GM06990 (cell line): ENCODE measurements around the gene ADSS1.

Source experiments
- DNase-seq: peaks from one replicate; pipeline ENCODE4 v3.0.0-alpha.2; 2011; ENCODE audit not compliant: insufficient read length; ENCODE audit errors: extremely low read depth
- H3K27me3 ChIP-seq: replicated peaks from 2 replicates; pipeline ENCODE4 v1.6.0; 2011; ENCODE audit warnings: low read length; ENCODE audit not compliant: control insufficient read depth, insufficient read depth
- H3K36me3 ChIP-seq: 2 replicates; pipeline ENCODE4 v1.5.1; 2011; ENCODE audit warnings: low read length; ENCODE audit not compliant: control insufficient read depth, insufficient read depth
- H3K4me3 ChIP-seq: replicated peaks from 2 replicates; pipeline ENCODE4 v1.5.1; 2011; ENCODE audit warnings: low read depth, mild to moderate bottlenecking, control low read depth, low read length
- TF ChIP-seq, protein P1 (sequence below): IDR thresholded peaks from 2 replicates; pipeline ENCODE4 v1.5.1; 2011; ENCODE audit warnings: low read length, control low read depth, mild to moderate bottlenecking, inconsistent platforms; ENCODE audit not compliant: insufficient read depth, poor library complexity, severe bottlenecking

ADSS1 gene

GRCh38 chr14:104792945-104793702 lies 69.1 kb downstream of the ADSS1 start:
- H3K36me3 ChIP-seq: peaks cover 18% of the 10 kb centered on the region
- 0 out of 2 replicates have a peak, but pooled peaks cover 1% of the 10 kb centered on the region for H3K27me3 ChIP-seq
- no peak overlapping the region for H3K4me3 ChIP-seq
- TF ChIP-seq, protein P1, sequence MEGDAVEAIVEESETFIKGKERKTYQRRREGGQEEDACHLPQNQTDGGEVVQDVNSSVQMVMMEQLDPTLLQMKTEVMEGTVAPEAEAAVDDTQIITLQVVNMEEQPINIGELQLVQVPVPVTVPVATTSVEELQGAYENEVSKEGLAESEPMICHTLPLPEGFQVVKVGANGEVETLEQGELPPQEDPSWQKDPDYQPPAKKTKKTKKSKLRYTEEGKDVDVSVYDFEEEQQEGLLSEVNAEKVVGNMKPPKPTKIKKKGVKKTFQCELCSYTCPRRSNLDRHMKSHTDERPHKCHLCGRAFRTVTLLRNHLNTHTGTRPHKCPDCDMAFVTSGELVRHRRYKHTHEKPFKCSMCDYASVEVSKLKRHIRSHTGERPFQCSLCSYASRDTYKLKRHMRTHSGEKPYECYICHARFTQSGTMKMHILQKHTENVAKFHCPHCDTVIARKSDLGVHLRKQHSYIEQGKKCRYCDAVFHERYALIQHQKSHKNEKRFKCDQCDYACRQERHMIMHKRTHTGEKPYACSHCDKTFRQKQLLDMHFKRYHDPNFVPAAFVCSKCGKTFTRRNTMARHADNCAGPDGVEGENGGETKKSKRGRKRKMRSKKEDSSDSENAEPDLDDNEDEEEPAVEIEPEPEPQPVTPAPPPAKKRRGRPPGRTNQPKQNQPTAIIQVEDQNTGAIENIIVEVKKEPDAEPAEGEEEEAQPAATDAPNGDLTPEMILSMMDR: no peak
- DNase-seq: no peak

DNA sequence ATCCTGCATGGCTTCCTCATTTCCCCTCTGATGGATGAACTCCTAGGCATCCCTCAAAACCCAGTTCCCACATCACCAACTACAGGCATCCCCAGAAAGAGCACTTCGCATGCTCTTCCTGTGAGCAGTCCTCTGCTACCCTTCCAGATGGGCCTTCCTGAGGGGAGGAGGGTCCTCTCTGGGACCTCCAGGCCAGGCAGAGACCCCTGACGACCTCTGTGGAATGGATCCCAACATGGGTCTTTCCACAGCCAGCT lies 69.6 kb downstream of the ADSS1 start:
- TF ChIP-seq, protein P1: no peak
- H3K27me3 ChIP-seq: peaks cover 1% of the 10 kb centered on the region; the same call in 1 of the 2 replicates
- no peak overlapping the region; the same call in 1 of the 2 replicates for H3K4me3 ChIP-seq
- DNase-seq: no peak
- H3K36me3 ChIP-seq: peaks cover 18% of the 10 kb centered on the region

GRCh38 chr14:104794099-104794498 lies 70.1 kb downstream of the ADSS1 start:
- peaks cover 18% of the 10 kb centered on the region for H3K36me3 ChIP-seq
- H3K4me3 ChIP-seq: peak overlapping the region; percentile 81
- DNase-seq: peak; percentile 66
- TF ChIP-seq, protein P1: no peak
- peaks cover 1% of the 10 kb centered on the region; the same call in 1 of the 2 replicates for H3K27me3 ChIP-seq

DNA sequence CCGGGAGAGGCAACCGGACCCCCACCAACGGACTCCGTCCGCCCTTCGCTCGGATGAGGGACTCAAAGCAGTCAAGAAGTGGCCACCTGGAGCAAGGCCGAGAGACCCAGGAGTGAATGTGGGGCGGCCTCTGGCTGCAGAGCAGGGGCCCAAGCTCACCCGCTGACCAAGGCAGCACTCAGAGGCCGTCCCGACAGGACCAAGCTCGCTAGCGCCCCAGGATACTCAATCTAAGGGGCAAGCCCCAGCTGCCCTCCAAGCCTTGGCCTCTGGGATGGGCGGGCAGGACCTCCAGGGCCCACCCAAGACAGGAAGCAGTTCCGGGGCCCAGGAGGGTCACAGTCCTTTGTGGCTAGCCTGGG lies 70.6 kb downstream of the ADSS1 start:
- no peak for DNase-seq
- peak overlapping the region; percentile 81 for H3K4me3 ChIP-seq
- H3K27me3 ChIP-seq: peaks cover 1% of the 10 kb centered on the region; the same call in 1 of the 2 replicates
- TF ChIP-seq, protein P1: no peak
- H3K36me3 ChIP-seq: peaks cover 15% of the 10 kb centered on the region

- peaks cover 13% of the 10 kb centered on the region for H3K36me3 ChIP-seq
- peak within 1 kb of the TSS; percentile 81 for H3K4me3 ChIP-seq
- peaks cover 1% of the 10 kb centered on the region; the same call in 1 of the 2 replicates for H3K27me3 ChIP-seq
- peak; percentile 52 for DNase-seq
- TF ChIP-seq, protein P1: no peak
Observed at GRCh38 chr14:104794993-104795780, 71.2 kb downstream of the ADSS1 start, which contains the start of gene AKT1. AKT1 (minus strand) TSS chr14:104795748; CDS start chr14:104792643, 3,105 bp downstream.
